Colon (tissue), 2 donors: Measurements from ENCODE around the gene THBS2.
"Not testable (repeated sequence)": the region's sequence is repeated elsewhere in the genome, so short reads cannot be mapped to it uniquely, and the experiment has no call there.

Experiments used
- FAIRE-seq: peaks from 2 replicates; lab custom pipeline; 2012; peaks lifted over from hg19 to GRCh38; lab: Jason Lieb, UNC
- donor health status: control.
- donor health status: control.

The THBS2 gene

GRCh38 chr6:169183233-169183632, 70.4 kb downstream of the THBS2 start:
- FAIRE-seq: no peak

- FAIRE-seq: not testable (repeated sequence)
These were observed 73.8 kb downstream of the THBS2 start for GRCh38 chr6:169179831-169180230.

DNA sequence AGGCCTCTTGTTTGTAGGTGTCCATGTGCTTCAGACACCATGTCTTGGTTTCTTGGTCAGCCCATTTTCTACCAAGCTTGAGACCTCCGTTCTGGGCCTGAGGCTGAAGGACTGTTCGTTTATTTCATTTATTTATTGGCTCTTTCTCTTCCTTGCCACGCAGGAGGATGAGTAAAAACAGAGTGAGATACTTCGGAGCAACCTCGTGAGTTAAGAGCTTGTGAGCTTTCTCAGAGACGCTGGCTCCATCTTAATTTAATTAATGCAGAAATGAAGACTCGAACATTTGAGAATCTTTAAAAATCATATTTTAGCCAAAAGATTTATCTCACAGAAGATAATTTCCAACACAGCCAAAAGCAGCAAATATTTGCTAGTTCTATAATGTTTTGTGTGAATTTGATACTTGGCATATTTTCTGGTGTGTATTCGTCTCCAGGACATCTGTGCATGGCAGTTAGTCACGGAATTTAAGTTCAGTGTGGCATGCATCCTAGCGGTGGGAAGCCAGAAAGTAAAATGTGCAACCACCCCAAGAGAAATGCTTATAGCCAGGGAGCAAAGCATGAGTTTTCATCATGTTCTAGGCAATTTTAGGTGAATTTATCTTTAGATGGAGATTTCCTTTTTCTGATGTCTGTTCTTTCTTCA, 76.0 kb downstream of the THBS2 start:
- FAIRE-seq: no peak

DNA sequence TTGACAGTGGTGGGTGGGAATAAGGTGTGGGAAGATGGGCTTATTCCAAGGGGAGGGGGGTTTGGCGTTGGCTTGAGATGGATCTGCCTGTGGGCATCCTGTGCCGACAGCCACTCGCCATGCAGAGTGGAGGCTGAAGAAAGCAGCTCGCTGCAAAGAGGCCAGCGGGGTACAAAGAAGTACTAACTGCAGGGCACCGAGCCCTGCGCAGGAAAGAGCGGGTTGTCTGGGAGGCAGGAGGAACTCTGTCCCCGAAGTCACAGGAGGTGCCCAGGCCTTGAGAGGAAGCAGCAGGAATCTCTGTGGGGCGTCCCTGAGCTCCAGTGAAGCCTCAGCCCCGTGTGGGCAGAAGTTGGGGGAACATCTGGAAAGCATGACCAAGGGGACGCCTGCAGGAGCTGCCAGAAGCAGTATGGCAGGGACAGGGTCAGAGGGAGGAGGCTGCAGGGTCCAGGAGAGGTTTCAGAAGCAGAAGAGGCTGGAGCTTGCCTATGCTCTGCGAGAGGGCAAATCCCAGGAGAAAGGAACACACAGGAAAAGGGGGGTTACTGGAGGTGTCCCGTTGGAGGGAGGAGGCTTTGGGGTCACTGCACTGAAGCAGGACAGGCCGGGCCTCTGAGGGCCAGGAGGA, 77.2 kb downstream of the THBS2 start:
- FAIRE-seq: no peak

DNA sequence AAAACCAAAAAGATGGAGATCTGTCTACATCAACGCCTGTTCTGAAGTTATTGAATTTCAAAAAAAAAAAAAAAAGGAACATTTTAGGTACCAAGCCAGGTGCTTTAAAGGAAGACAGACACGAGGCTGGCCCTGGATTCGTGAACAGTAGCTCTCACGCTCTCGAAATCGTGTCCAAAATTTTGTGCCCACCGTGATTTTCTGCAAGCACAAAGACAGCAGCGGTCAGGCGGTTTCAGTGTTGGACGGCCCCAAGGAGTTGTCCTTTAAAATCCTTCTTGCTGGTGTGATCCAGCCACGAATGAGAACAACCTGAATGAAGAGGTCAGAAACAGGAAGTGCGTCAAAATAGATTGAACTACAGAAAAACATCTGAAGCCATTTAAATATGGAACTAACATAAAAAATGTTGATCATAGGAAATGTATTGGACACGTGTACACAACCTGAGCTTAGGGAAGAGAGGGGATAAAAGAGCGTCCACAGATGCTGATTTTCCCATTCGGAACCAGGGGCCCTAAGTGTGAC, 78.2 kb downstream of the THBS2 start:
- FAIRE-seq: no peak

DNA sequence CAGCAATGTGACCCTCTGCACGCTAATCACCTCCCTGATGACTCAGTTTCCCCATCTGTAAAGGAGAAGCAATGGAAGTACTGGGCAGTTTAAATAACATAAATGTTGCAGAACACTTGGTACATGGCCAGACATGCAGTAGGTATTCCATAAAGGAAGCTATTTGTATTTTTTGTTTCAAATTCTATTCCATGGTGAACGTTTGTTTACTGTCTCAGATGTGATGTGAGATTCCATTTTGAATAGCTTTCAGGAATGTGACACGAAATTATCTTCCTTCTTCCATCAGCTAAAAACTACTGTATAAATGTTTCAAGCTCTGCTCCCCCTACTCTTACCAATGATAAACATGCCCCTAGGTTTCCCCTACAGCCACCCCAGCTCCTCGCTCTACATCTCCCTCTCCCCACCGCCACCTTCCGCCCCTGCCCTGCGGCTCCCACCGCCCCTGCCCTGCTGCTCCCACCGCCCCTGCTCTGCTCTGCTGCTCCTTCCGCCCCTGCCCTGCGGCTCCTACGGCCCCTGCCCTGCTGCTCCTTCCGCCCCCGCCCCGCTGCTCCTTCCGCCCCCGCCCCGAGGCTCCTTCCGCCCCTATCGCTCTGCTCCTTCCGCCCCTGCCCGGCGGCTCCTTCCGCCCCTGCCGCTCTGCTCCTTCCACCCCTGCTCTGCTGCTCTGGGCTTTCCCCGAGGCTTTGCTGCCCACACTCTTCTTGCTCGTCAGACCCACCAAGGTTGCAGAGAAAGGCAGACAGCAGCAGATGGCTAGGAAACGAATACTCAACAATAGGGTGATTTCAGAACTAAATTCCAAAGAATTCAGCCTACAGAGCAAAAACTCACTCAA, 78.9 kb downstream of the THBS2 start:
- FAIRE-seq: no peak

DNA sequence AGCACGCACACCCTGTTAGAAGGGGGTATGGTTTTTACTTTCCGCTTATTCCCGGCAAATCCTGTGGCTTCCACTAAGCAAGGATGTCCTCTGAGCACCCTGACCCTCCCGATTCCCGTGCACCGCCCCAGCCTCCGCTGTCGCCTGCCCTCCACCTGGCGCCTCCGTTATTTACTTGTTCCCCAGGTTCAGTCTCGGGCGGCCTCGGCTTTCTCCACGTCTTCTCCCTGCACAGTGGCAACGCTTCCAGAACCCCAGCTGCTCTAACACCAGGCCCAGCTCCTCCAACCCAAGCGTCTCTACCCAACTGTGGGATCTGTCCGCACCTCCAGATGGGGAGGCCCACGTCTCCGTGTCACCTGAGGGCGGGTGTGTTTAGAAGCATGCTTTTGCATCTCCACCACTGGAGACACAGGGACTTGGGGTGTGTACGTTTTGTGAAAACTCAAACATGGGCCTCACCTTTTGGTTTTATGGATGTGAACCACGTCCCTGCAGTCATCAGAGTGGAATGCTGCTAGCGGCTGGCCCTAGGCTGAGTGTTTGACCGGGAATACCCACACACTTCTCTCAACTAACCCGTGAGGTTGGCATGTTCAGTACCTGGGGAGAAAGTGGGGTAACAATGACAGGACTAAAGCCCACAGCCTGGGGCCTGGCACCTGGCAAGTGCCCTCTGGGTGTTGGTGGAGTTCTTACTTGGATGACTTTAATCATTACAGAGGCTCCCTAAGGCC, 79.9 kb downstream of the THBS2 start:
- FAIRE-seq: no peak

- FAIRE-seq: no peak
These were observed 80.7 kb downstream of the THBS2 start for GRCh38 chr6:169172946-169173345.

- FAIRE-seq: no peak
These were observed 81.2 kb downstream of the THBS2 start for GRCh38 chr6:169172456-169172855.

DNA sequence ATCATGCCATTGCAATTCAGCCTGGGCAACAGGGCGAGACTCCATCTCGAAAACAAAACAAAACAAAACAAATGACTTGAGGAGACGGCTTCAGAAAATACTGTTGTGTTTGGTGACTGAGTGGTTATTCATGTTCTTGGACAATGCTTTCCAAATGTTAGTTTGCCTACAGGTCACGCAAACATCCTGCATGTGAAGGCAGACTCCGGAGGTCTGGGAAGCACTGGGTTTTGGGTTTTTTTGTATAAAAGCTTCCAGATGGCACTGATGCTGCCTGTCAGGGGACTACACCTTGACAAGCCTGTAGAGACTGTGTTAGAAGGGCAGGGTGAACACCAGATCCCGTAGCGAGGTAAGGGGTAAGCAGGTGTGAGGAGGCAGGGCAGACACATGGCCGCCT, 81.7 kb downstream of the THBS2 start:
- FAIRE-seq: no peak

GRCh38 chr6:169171016-169171415, 82.6 kb downstream of the THBS2 start:
- FAIRE-seq: no peak

- FAIRE-seq: no peak
These were observed 83.1 kb downstream of the THBS2 start for GRCh38 chr6:169170583-169170955.

- FAIRE-seq: no peak
These were observed 83.6 kb downstream of the THBS2 start for GRCh38 chr6:169169941-169170582.

GRCh38 chr6:169169375-169169774, 84.3 kb downstream of the THBS2 start:
- FAIRE-seq: no peak

DNA sequence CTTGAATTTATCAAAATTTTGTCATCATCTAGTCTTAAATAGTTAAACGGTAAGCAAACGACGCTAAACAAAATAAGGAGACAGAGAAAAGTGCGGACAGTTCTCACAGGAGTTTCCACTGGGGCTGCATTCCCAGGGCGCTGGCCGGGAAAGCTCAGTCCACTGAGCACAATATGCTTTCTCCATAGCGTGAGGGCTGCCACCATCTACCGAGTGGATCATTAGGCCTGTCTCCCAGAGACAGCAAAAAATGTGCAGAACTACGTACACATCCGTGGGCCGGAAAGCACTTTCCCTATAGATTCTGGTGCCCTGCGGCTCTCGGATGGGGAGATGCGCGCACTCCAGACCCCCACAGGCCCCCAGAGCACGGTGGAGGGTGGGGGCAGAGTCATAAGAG, 84.9 kb downstream of the THBS2 start:
- no peak for FAIRE-seq

GRCh38 chr6:169168302-169168630, 85.4 kb downstream of the THBS2 start:
- FAIRE-seq: no peak

GRCh38 chr6:169167581-169168301, 85.9 kb downstream of the THBS2 start:
- FAIRE-seq: no peak

DNA sequence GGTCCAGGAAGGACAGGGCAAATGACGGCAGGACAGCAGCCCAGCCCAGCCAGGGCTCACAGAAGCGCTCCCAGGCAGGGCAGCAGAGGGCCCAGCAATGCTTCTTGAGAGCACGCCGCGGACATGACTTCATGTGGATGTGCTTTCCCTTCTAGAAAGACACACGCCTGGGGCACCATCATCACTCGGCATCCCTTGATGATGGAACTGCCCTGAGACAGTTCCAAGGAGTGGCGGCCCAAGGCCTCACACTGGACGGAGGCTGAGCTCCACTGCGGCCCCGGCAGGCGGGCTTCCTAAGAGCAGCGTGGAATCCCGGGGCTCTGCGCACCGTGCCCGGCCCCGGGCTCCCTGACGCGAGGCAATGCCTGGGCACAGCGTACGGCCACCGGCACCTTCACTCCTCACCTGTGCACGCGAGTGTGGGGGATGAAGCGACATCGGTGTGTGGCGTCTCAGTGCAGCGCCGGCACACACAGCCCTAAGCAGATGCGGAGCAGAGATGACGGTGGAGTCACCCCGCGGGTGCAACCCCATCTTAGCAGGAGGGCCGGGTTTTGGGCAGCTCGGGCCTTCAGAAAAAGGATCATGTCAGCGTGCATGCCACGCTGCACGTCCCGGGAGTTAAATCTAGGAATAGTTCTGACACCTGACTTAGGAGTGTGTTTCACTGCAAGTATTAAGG, 86.6 kb downstream of the THBS2 start:
- FAIRE-seq: no peak
